HCEC 1CT (cell line): Measurements from ENCODE around the gene EGR2.
A peak's percentile ranks its signal among the peaks of the same experiment; 100 is the strongest.
"Not testable (repeated sequence)": the region's sequence is repeated elsewhere in the genome, so short reads cannot be mapped to it uniquely, and the experiment has no call there.

ENCODE experiments used
- DNase-seq: peaks from one replicate; pipeline ENCODE4 v3.0.0-alpha.2; 2017

The EGR2 gene

GRCh38 chr10:62792261-62792660 lies 23.9 kb downstream of the EGR2 start:
- DNase-seq, result no peak

GRCh38 chr10:62790571-62790970 lies 25.6 kb downstream of the EGR2 start:
- DNase-seq, result no peak

- no peak for DNase-seq
Observed at GRCh38 chr10:62790019-62790555, 26.1 kb downstream of the EGR2 start.

GRCh38 chr10:62788861-62789467 lies 27.2 kb downstream of the EGR2 start:
- peak; percentile 35 for DNase-seq

- DNase-seq, result not testable (repeated sequence)
Observed at GRCh38 chr10:62788285-62788684, 27.9 kb downstream of the EGR2 start.

- DNase-seq, result not testable (repeated sequence)
Observed at GRCh38 chr10:62784537-62784936, 31.6 kb downstream of the EGR2 start.

GRCh38 chr10:62779487-62780248 lies 36.5 kb downstream of the EGR2 start:
- peak; percentile 66 for DNase-seq

- DNase-seq, result no peak
Observed at GRCh38 chr10:62778125-62778524, 38.0 kb downstream of the EGR2 start.

- no peak for DNase-seq
Observed at GRCh38 chr10:62772186-62772974, 43.8 kb downstream of the EGR2 start.

GRCh38 chr10:62769574-62770242 lies 46.5 kb downstream of the EGR2 start:
- DNase-seq, result no peak

- DNase-seq, result no peak
Observed at GRCh38 chr10:62766386-62766785, 49.8 kb downstream of the EGR2 start.

- no peak for DNase-seq
Observed at GRCh38 chr10:62765726-62766125, 50.4 kb downstream of the EGR2 start.

- no peak for DNase-seq
Observed at GRCh38 chr10:62764011-62764410, 52.2 kb downstream of the EGR2 start.

GRCh38 chr10:62763155-62763554 lies 53.0 kb downstream of the EGR2 start:
- no peak for DNase-seq
